Ishikawa (cell line): ENCODE data around the gene PDE11A.

Experiments
- CEBPB ChIP-seq: IDR thresholded peaks from 2 replicates; pipeline ENCODE4 v1.6.1; 2012
- EP300 ChIP-seq: IDR thresholded peaks from 2 replicates; pipeline ENCODE4 v1.6.1; 2012; ENCODE audit warnings: borderline replicate concordance
- FOXM1 ChIP-seq: IDR thresholded peaks from 2 replicates; pipeline ENCODE4 v1.6.1; 2012; ENCODE audit warnings: low read depth, borderline replicate concordance
- RAD21 ChIP-seq: IDR thresholded peaks from 2 replicates; pipeline ENCODE4 v1.6.1; 2012; ENCODE audit warnings: low read depth
- TAF1 ChIP-seq: IDR thresholded peaks from 2 replicates; pipeline ENCODE4 v1.6.1; 2012; ENCODE audit warnings: low read depth, mild to moderate bottlenecking
- YY1 ChIP-seq: IDR thresholded peaks from 2 replicates; pipeline ENCODE4 v1.6.1; 2012; ENCODE audit warnings: low read depth
- TF ChIP-seq, protein P1 (sequence below): IDR thresholded peaks from 2 replicates; pipeline ENCODE4 v1.6.1; 2012; ENCODE audit warnings: low read depth, mild to moderate bottlenecking
- TF ChIP-seq, protein P2 (sequence below): IDR thresholded peaks from 2 replicates; pipeline ENCODE4 v1.6.1; 2012
- TF ChIP-seq, protein P3 (sequence below): IDR thresholded peaks from 2 replicates; pipeline ENCODE4 v1.6.1; 2012

DNA sequence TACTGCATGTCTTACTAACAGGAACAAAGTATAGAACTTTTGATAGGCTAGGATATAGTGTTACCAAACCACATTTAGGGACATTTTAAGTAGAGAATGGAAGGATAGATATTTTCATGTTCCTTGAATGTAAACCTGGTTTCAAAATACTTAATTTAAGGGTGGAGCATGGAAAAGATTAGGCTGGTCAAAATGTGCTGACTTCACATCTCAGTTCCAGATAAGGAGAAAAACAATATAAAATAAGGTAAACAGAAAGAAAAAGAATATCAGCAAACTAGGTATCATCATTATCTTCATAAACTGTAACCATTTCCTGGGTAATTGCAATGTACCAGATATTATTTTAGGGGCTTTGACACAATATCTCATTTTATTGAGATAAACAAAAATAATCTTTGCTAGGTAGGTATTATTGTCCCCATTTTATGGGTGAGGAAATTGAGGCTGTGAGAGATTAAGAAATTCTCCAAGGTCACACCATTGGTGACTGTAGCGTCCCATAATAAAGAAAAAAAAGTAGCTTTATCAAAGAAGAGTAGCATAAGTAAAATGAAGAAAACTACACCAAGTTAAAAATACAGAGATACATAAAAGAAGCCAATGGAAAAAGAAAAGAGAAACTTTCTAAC lies 3.6 kb downstream of the PDE11A start:
- TF ChIP-seq RAD21, result no peak
- TF ChIP-seq FOXM1, result no peak
- no peak for TF ChIP-seq CEBPB
- no peak for TF ChIP-seq EP300
- no peak for TF ChIP-seq YY1
- TF ChIP-seq TAF1, result no peak
- TF ChIP-seq, protein P1, sequence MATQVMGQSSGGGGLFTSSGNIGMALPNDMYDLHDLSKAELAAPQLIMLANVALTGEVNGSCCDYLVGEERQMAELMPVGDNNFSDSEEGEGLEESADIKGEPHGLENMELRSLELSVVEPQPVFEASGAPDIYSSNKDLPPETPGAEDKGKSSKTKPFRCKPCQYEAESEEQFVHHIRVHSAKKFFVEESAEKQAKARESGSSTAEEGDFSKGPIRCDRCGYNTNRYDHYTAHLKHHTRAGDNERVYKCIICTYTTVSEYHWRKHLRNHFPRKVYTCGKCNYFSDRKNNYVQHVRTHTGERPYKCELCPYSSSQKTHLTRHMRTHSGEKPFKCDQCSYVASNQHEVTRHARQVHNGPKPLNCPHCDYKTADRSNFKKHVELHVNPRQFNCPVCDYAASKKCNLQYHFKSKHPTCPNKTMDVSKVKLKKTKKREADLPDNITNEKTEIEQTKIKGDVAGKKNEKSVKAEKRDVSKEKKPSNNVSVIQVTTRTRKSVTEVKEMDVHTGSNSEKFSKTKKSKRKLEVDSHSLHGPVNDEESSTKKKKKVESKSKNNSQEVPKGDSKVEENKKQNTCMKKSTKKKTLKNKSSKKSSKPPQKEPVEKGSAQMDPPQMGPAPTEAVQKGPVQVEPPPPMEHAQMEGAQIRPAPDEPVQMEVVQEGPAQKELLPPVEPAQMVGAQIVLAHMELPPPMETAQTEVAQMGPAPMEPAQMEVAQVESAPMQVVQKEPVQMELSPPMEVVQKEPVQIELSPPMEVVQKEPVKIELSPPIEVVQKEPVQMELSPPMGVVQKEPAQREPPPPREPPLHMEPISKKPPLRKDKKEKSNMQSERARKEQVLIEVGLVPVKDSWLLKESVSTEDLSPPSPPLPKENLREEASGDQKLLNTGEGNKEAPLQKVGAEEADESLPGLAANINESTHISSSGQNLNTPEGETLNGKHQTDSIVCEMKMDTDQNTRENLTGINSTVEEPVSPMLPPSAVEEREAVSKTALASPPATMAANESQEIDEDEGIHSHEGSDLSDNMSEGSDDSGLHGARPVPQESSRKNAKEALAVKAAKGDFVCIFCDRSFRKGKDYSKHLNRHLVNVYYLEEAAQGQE, result no peak
- TF ChIP-seq, protein P2, sequence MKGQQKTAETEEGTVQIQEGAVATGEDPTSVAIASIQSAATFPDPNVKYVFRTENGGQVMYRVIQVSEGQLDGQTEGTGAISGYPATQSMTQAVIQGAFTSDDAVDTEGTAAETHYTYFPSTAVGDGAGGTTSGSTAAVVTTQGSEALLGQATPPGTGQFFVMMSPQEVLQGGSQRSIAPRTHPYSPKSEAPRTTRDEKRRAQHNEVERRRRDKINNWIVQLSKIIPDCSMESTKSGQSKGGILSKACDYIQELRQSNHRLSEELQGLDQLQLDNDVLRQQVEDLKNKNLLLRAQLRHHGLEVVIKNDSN, result no peak
- TF ChIP-seq, protein P3, sequence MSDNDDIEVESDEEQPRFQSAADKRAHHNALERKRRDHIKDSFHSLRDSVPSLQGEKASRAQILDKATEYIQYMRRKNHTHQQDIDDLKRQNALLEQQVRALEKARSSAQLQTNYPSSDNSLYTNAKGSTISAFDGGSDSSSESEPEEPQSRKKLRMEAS, result no peak
